Measurements from ENCODE around the gene IRGQ. TPM values are rescaled to one million over a fixed set of nuclear protein-coding genes. Genes with fewer than 3 reads are reported as not detected.
"Not testable (repeated sequence)": the region's sequence is repeated elsewhere in the genome, so short reads cannot be mapped to it uniquely, and the experiment has no call there.

The IRGQ gene
- total and polyA plus RNA-seq, 2 donors from 2014 or later, result 9.5 to 24.2 TPM

GRCh38 chr19:43589678-43590077 is 6.3 kb downstream of the IRGQ start:
- TF ChIP-seq, protein P1, sequence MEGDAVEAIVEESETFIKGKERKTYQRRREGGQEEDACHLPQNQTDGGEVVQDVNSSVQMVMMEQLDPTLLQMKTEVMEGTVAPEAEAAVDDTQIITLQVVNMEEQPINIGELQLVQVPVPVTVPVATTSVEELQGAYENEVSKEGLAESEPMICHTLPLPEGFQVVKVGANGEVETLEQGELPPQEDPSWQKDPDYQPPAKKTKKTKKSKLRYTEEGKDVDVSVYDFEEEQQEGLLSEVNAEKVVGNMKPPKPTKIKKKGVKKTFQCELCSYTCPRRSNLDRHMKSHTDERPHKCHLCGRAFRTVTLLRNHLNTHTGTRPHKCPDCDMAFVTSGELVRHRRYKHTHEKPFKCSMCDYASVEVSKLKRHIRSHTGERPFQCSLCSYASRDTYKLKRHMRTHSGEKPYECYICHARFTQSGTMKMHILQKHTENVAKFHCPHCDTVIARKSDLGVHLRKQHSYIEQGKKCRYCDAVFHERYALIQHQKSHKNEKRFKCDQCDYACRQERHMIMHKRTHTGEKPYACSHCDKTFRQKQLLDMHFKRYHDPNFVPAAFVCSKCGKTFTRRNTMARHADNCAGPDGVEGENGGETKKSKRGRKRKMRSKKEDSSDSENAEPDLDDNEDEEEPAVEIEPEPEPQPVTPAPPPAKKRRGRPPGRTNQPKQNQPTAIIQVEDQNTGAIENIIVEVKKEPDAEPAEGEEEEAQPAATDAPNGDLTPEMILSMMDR (IDR thresholded peaks at IDR 0.05; ENCODE audit: borderline replicate concordance, extremely low read depth, insufficient read depth), result no peak
- Histone ChIP-seq H3K4me1 (ENCODE audit: control insufficient read depth in 2 of 3, insufficient read depth in 2 of 3, low read depth in 1 of 3, low read length in 3 of 3) (peaks cover 0 to 9% (median 6%) of the 10 kb centered on the region in 3 donors), H3K9ac (ENCODE audit: low read length in 3 of 3) (no peak overlapping the region), H3K9me3 (ENCODE audit: control insufficient read depth in 2 of 3, insufficient read depth in 1 of 3, low read length in 3 of 3) (no peaks in the 10 kb centered on the region), H3K36me3 (ENCODE audit: control insufficient read depth in 2 of 3, insufficient read depth in 3 of 3, low read length in 3 of 3) (peaks cover 0 to 15% (median 12%) of the 10 kb centered on the region in 3 donors), H3K27ac (ENCODE audit: low read depth in 2 of 2, low read length in 2 of 2) (no peak overlapping the region), H3K27me3 (ENCODE audit: control insufficient read depth, insufficient read depth, low read length) (no peaks in the 10 kb centered on the region), H3K4me3 (ENCODE audit: low read length in 3 of 3) (no peak overlapping the region)
- no peak for DNase-seq
- no peak for FAIRE-seq
- intact Hi-C loops (cut with DNase I), result no loop called here

DNA sequence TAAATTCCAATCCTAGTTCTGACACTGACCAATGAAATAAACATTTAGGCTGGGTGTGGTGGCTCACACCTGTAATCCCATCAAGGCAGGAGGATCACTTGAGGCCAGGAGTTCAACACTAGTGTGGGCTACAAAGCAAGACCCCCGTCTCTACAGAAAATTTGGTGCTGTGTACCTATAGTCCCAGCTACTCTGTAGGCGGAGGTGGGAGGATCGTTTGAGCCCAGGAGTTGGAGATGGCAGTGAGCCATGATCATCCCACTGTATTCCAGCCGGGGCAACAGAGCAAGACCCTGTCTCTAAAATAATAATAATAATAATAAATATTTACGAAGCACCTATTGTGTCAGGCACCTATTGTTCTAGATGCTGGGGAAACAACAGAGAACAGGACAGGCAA is 6.7 kb downstream of the IRGQ start:
- no peak for DNase-seq

DNA sequence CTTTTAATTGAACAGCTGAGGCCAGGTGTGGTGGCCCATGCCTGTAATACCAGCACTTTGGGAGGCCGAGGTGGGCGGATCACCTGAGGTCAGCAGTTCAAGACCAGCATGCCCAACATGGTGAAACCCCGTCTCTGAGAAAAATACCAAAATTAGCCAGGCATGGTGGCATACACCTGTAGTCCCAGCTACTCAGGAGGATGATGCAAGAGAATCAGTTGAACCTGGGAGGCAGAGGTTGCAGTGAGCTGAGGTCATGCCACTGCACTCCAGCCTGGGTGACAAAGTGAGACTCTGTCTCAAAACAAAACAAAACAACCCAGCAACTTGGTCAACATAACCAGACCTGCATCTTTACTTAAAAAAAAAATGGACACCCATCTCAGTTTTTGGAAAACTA is 8.9 kb downstream of the IRGQ start:
- intact Hi-C loops (cut with DNase I), result not testable (repeated sequence)

More for the DNA sequence above, 6.7 kb downstream of the IRGQ start:
- Histone ChIP-seq H3K9ac (ENCODE audit: low read length in 3 of 3) (no peak overlapping the region), H3K4me3 (ENCODE audit: low read length in 3 of 3) (no peak overlapping the region), H3K27me3 (ENCODE audit: control insufficient read depth, insufficient read depth, low read length) (no peaks in the 10 kb centered on the region), H3K9me3 (ENCODE audit: control insufficient read depth in 2 of 3, insufficient read depth in 1 of 3, low read length in 3 of 3) (no peaks in the 10 kb centered on the region), H3K36me3 (ENCODE audit: control insufficient read depth in 2 of 3, insufficient read depth in 3 of 3, low read length in 3 of 3) (peaks cover 0 to 15% (median 12%) of the 10 kb centered on the region in 3 donors), H3K4me1 (ENCODE audit: control insufficient read depth in 2 of 3, insufficient read depth in 2 of 3, low read depth in 1 of 3, low read length in 3 of 3) (peaks cover 0 to 9% (median 8%) of the 10 kb centered on the region in 3 donors), H3K27ac (ENCODE audit: low read depth in 2 of 2, low read length in 2 of 2) (no peak overlapping the region)
- FAIRE-seq, result no peak
- TF ChIP-seq, protein P1 (IDR thresholded peaks at IDR 0.05; ENCODE audit: borderline replicate concordance, extremely low read depth, insufficient read depth), result no peak
- intact Hi-C loops (cut with DNase I), result no loop called here

DNA sequence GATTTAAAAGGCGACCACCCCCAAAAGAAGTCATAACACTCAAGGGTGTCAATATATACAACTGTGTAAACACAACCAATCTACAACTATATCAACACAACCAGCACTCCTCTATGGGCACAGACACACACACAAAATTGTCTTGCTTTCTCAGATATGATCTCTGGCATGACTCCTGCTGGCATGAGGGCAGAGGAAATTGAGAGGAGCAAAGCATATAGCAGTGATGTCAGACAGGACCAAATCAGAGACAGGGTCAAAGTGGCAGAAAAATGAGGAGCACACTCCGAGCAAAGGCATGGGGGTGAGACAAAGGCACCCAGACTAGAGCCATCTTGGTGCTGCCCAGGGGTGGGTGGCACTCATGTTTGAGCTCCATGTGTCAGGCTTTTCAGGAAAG is 9.6 kb downstream of the IRGQ start:
- Histone ChIP-seq H3K4me3 (ENCODE audit: low read length in 3 of 3) (no peak overlapping the region), H3K4me1 (ENCODE audit: control insufficient read depth in 2 of 3, insufficient read depth in 2 of 3, low read depth in 1 of 3, low read length in 3 of 3) (peaks cover 0 to 21% (median 12%) of the 10 kb centered on the region in 3 donors), H3K9me3 (ENCODE audit: control insufficient read depth in 2 of 3, insufficient read depth in 1 of 3, low read length in 3 of 3) (no peaks in the 10 kb centered on the region), H3K36me3 (ENCODE audit: control insufficient read depth in 2 of 3, insufficient read depth in 3 of 3, low read length in 3 of 3) (peaks cover 0 to 7% (median 6%) of the 10 kb centered on the region in 3 donors), H3K27ac (ENCODE audit: low read depth in 2 of 2, low read length in 2 of 2) (no peak overlapping the region), H3K27me3 (ENCODE audit: control insufficient read depth, insufficient read depth, low read length) (no peaks in the 10 kb centered on the region), H3K9ac (ENCODE audit: low read length in 3 of 3) (no peak overlapping the region)
- intact Hi-C loops (cut with DNase I), result no loop called here
- TF ChIP-seq, protein P1 (IDR thresholded peaks at IDR 0.05; ENCODE audit: borderline replicate concordance, extremely low read depth, insufficient read depth), result no peak
- DNase-seq (no peak), FAIRE-seq (no peak)

More for the DNA sequence above, 8.9 kb downstream of the IRGQ start:
- FAIRE-seq; H3K4me3 ChIP-seq (ENCODE audit: low read length in 3 of 3); DNase-seq; H3K27me3 ChIP-seq (ENCODE audit: control insufficient read depth, insufficient read depth, low read length); H3K36me3 ChIP-seq (ENCODE audit: control insufficient read depth in 2 of 3, insufficient read depth in 3 of 3, low read length in 3 of 3); H3K27ac ChIP-seq (ENCODE audit: low read depth in 2 of 2, low read length in 2 of 2); H3K9me3 ChIP-seq (ENCODE audit: control insufficient read depth in 2 of 3, insufficient read depth in 1 of 3, low read length in 3 of 3); H3K9ac ChIP-seq (ENCODE audit: low read length in 3 of 3): not testable (repeated sequence)
- H3K4me1 ChIP-seq (ENCODE audit: control insufficient read depth in 2 of 3, insufficient read depth in 2 of 3, low read depth in 1 of 3, low read length in 3 of 3), result peaks cover 0 to 14% (median 9%) of the 10 kb centered on the region in 3 donors

Data from kidney (tissue), 14 donors.